ENCODE measurements around the gene LGMN. TPM values are rescaled to one million over a fixed set of nuclear protein-coding genes. Genes with fewer than 3 reads are reported as not detected.

The LGMN gene
- total RNA-seq, 1 experiment from 2014 or later, result 20.0 TPM

DNA sequence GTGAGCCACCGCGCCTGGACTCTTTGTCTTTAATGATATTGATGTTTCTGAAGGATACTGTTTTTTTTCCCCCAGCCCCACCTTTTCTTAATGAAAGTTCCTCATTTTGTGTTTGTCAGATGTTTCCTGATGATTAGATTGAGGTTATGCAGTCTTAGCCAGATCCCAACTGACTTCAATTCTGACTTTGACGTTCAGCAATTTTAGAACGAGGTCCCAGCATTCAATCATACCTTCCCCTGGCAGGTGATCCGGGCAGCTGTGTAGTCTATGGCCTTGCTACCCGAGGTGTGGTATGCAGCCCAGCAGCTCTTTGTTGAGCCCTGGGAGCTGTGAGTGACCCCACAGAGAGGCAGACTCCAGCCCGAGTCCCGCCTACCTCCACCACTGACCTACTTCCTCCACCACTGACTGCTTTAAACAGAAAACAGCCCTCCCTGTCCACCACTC lies 82.7 kb downstream of the LGMN start:
- DNase-seq (ENCODE audit: unreplicated experiment), result no peak
- H3K27me3 Mint-ChIP-seq (ENCODE audit: insufficient read depth, unreplicated experiment), result no peaks in the 10 kb centered on the region
- H3K4me1 Mint-ChIP-seq (ENCODE audit: insufficient read depth, unreplicated experiment), result peaks cover 5% of the 10 kb centered on the region
- CTCF ChIA-PET, result interaction anchor here (1.0 kb wide), 1 partner anchor 15 kb away, joined by 3 read pairs; no protein-coding TSS in a partner anchor
- no peak for TF ChIP-seq CTCF (IDR thresholded peaks at IDR 0.05; ENCODE audit: unreplicated experiment)
- H3K36me3 Mint-ChIP-seq (ENCODE audit: insufficient read depth, unreplicated experiment), result peaks cover 5% of the 10 kb centered on the region
- H3K27ac Mint-ChIP-seq (ENCODE audit: low read depth, unreplicated experiment), result no peak overlapping the region
- POLR2A ChIA-PET, result no interaction called here
- H3K9me3 Mint-ChIP-seq (ENCODE audit: unreplicated experiment), result no peaks in the 10 kb centered on the region
- intact Hi-C loops (cut with micrococcal nuclease), result no loop called here
- no peak overlapping the region for H3K4me3 Mint-ChIP-seq (ENCODE audit: unreplicated experiment)
- no TSS peak for BruUV-seq (replicated peaks)

- POLR2A ChIA-PET, result interaction anchor here (0.6 kb wide), 1 partner anchor 68 kb away, joined by 4 read pairs; no protein-coding TSS in a partner anchor
- intact Hi-C loops (cut with micrococcal nuclease), result no loop called here
- TF ChIP-seq CTCF (IDR thresholded peaks at IDR 0.05; ENCODE audit: unreplicated experiment), result no peak
- Mint-ChIP-seq H3K36me3 (ENCODE audit: insufficient read depth, unreplicated experiment) (peaks cover 5% of the 10 kb centered on the region), H3K27ac (ENCODE audit: low read depth, unreplicated experiment) (no peak overlapping the region), H3K27me3 (ENCODE audit: insufficient read depth, unreplicated experiment) (no peaks in the 10 kb centered on the region), H3K4me3 (ENCODE audit: unreplicated experiment) (no peak overlapping the region), H3K9me3 (ENCODE audit: unreplicated experiment) (no peaks in the 10 kb centered on the region), H3K4me1 (ENCODE audit: insufficient read depth, unreplicated experiment) (peaks cover 2% of the 10 kb centered on the region)
- BruUV-seq (replicated peaks), result no TSS peak
- DNase-seq (ENCODE audit: unreplicated experiment), result no peak
- CTCF ChIA-PET, result interaction anchor here (1.1 kb wide), 1 partner anchor 11 kb away, joined by 3 read pairs; no protein-coding TSS in a partner anchor
These were observed 85.4 kb downstream of the LGMN start for GRCh38 chr14:92663049-92663448.

- H3K27ac Mint-ChIP-seq (ENCODE audit: low read depth, unreplicated experiment), result no peak overlapping the region
- no peaks in the 10 kb centered on the region for H3K27me3 Mint-ChIP-seq (ENCODE audit: insufficient read depth, unreplicated experiment)
- peaks cover 3% of the 10 kb centered on the region for H3K4me1 Mint-ChIP-seq (ENCODE audit: insufficient read depth, unreplicated experiment)
- peaks cover 5% of the 10 kb centered on the region for H3K36me3 Mint-ChIP-seq (ENCODE audit: insufficient read depth, unreplicated experiment)
- no peaks in the 10 kb centered on the region for H3K9me3 Mint-ChIP-seq (ENCODE audit: unreplicated experiment)
- ChIA-PET CTCF (interaction anchor here (1.6 kb wide), 1 partner anchor 21 kb away, joined by 3 read pairs; no protein-coding TSS in a partner anchor), POLR2A (no interaction called here)
- DNase-seq (ENCODE audit: unreplicated experiment), result no peak
- no peak for TF ChIP-seq CTCF (IDR thresholded peaks at IDR 0.05; ENCODE audit: unreplicated experiment)
- no peak overlapping the region for H3K4me3 Mint-ChIP-seq (ENCODE audit: unreplicated experiment)
- intact Hi-C loops (cut with micrococcal nuclease), result no loop called here
- no TSS peak for BruUV-seq (replicated peaks)
These were observed 87.9 kb downstream of the LGMN start for GRCh38 chr14:92660571-92660970.

- Mint-ChIP-seq H3K4me3 (ENCODE audit: unreplicated experiment) (no peak overlapping the region), H3K27me3 (ENCODE audit: insufficient read depth, unreplicated experiment) (no peaks in the 10 kb centered on the region), H3K36me3 (ENCODE audit: insufficient read depth, unreplicated experiment) (peaks cover 5% of the 10 kb centered on the region), H3K9me3 (ENCODE audit: unreplicated experiment) (no peaks in the 10 kb centered on the region), H3K4me1 (ENCODE audit: insufficient read depth, unreplicated experiment) (peaks cover 3% of the 10 kb centered on the region), H3K27ac (ENCODE audit: low read depth, unreplicated experiment) (peak overlapping the region; percentile 63)
- POLR2A ChIA-PET, result no interaction called here
- intact Hi-C loops (cut with micrococcal nuclease), result no loop called here
- TF ChIP-seq CTCF (IDR thresholded peaks at IDR 0.05; ENCODE audit: unreplicated experiment), result no peak
- peak; percentile 70 for DNase-seq (ENCODE audit: unreplicated experiment)
- no TSS peak for BruUV-seq (replicated peaks)
- CTCF ChIA-PET, result interaction anchor here (1.6 to 1.7 kb wide), 2 partner anchors 8 to 22 kb away, joined by 3 to 7 read pairs; no protein-coding TSS in a partner anchor
These were observed 88.5 kb downstream of the LGMN start for GRCh38 chr14:92659765-92660561.
